KMS-11 (cell line): ENCODE results near the gene CHST8.
A peak's percentile ranks its signal among the peaks of the same experiment; 100 is the strongest.

ENCODE experiments used
- H2AFZ ChIP-seq: fragments of 200-600 bp; sonication (generic); 2 replicates; pipeline ENCODE4 v1.6.1; 2016; ENCODE audit warnings: antibody characterized with exemption, mixed run types, low read depth
- H3K27ac ChIP-seq: fragments of 200-600 bp; sonication (generic); 2 replicates; pipeline ENCODE4 v1.6.1; 2016; ENCODE audit warnings: mild to moderate bottlenecking, mixed run types
- H3K27me3 ChIP-seq: fragments of 200-600 bp; sonication (generic); 2 replicates; pipeline ENCODE4 v1.6.1; 2017; ENCODE audit warnings: mild to moderate bottlenecking, low read depth, mixed run types, moderate library complexity; ENCODE audit not compliant: insufficient read depth
- H3K36me3 ChIP-seq: fragments of 200-600 bp; sonication (generic); 2 replicates; pipeline ENCODE4 v1.6.1; 2017; ENCODE audit warnings: mild to moderate bottlenecking, mixed run types; ENCODE audit not compliant: insufficient read depth
- H3K4me1 ChIP-seq: fragments of 200-600 bp; sonication (generic); 2 replicates; pipeline ENCODE4 v1.6.1; 2016; ENCODE audit warnings: mild to moderate bottlenecking, low read depth, mixed run types; ENCODE audit not compliant: poor library complexity, severe bottlenecking
- H3K4me2 ChIP-seq: fragments of 200-600 bp; sonication (generic); 2 replicates; pipeline ENCODE4 v1.7.0; 2016; ENCODE audit warnings: mild to moderate bottlenecking, mixed run types
- H3K4me3 ChIP-seq: fragments of 200-600 bp; sonication (generic); IDR thresholded peaks from 2 replicates; pipeline ENCODE4 v1.6.1; 2017; ENCODE audit warnings: low read depth, low read length, mixed read lengths; ENCODE audit not compliant: insufficient read depth
- H3K79me2 ChIP-seq: fragments of 200-600 bp; sonication (generic); 2 replicates; pipeline ENCODE4 v1.6.1; 2016; ENCODE audit warnings: low read depth, mixed run types; ENCODE audit not compliant: insufficient read depth
- H3K9ac ChIP-seq: fragments of 200-600 bp; sonication (generic); 2 replicates; pipeline ENCODE4 v1.6.1; 2016; ENCODE audit warnings: mild to moderate bottlenecking, mixed run types
- H4K20me1 ChIP-seq: fragments of 200-600 bp; sonication (generic); 2 replicates; pipeline ENCODE4 v1.6.1; 2016; ENCODE audit warnings: mild to moderate bottlenecking, mixed run types; ENCODE audit not compliant: insufficient read depth
- TF ChIP-seq, protein P1 (sequence below): fragments of 200-600 bp; sonication (generic); conservative IDR thresholded peaks from 2 replicates; pipeline ENCODE4 v1.6.1; 2017; ENCODE audit warnings: low read depth, mild to moderate bottlenecking, antibody characterized with exemption, low read length, moderate library complexity, mixed read lengths

CHST8 gene

DNA sequence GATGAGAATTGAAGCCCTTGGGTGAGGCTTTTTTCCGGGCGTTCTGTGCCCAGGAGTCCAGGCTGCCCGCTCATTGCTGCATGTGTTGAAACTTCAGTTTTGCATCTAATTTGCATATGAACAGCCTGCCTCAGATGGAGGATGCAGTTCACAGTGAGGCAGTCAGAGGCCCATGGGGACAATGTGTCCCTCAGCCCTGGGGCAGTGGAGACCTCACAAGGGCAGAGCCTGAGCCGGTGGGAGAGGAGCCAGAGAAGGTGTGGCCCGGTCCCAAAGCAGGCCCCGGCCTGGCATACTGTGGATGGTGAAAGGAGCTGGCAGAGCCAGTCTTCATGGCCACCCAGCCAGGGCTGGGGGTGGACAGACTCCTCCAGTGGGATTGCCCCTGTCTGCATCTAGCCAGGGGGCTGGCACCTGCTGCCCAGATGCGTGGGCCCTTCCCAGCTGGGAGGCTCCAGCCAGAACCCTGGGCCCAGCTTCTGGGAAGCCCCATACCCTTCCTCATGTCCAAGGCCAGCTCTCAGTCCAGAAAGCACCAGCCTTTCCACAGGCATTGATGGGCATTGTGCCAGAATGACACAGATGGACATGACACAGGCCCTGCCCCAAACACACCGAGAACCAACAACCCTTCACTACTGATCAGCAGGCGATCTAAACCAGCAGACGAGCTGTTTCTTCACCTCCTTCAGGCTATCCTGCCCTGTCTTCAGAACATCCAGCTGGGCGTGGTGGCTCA is 142.0 kb downstream of the CHST8 start:
- Histone ChIP-seq H3K27me3 (peaks cover 19% of the 10 kb centered on the region; the same call in 1 of the 2 replicates), H3K36me3 (no peaks in the 10 kb centered on the region)

DNA sequence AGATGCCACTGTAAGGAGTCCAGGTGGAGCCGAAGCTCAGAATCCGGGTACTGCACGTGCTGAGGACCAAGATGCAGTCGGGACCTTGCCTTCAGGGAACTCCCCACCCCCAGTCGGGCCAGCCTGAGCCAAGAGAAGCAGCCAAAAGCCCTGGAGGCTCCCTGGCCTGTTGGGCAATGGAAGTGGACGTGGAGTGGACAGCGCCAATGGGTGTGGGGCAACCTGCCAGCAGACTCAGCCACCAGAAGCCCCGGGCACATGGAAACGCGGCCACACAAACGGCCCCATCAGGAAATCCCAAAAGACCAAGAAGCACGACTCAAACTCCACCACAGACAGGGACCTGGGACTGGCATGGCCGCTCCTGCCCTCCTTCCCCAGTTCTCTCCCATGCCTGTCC is 144.9 kb downstream of the CHST8 start:
- TF ChIP-seq, protein P1, sequence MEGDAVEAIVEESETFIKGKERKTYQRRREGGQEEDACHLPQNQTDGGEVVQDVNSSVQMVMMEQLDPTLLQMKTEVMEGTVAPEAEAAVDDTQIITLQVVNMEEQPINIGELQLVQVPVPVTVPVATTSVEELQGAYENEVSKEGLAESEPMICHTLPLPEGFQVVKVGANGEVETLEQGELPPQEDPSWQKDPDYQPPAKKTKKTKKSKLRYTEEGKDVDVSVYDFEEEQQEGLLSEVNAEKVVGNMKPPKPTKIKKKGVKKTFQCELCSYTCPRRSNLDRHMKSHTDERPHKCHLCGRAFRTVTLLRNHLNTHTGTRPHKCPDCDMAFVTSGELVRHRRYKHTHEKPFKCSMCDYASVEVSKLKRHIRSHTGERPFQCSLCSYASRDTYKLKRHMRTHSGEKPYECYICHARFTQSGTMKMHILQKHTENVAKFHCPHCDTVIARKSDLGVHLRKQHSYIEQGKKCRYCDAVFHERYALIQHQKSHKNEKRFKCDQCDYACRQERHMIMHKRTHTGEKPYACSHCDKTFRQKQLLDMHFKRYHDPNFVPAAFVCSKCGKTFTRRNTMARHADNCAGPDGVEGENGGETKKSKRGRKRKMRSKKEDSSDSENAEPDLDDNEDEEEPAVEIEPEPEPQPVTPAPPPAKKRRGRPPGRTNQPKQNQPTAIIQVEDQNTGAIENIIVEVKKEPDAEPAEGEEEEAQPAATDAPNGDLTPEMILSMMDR: no peak
- Histone ChIP-seq H2AFZ (no peak overlapping the region), H3K9ac (no peak overlapping the region)

More for the DNA sequence above, 142.0 kb downstream of the CHST8 start:
- Histone ChIP-seq H3K4me3 (no peak overlapping the region), H3K79me2 (no peaks in the 10 kb centered on the region), H2AFZ (no peak overlapping the region), H3K27ac (no peak overlapping the region), H3K4me1 (no peaks in the 10 kb centered on the region), H3K9ac (no peak overlapping the region), H3K4me2 (no peak overlapping the region), H4K20me1 (no peaks in the 10 kb centered on the region)
- TF ChIP-seq, protein P1: no peak

DNA sequence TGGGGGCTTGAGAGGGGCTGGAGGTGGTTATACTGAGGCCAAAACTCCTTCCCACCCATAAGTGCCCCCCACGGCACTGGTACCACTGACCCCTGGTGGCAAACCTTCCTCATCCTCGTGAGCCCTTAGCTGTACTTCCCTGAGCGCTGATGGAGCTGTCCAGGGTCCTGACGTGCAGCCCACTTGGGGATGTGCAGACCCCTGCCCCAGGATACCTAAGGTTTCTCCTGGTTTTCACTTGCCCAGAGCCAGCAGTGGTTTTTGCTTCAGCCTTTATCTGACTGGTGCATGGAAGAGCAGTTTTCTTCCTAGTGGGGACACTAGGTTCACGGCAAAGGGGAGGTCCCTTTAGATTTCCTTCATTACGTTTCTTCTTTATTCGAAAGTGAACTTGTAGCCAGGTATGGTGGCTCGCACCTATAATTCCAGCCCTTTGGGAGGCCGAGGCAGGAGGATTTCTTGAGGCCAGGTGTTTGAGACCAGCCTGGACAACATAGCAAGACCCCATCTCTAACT is 146.2 kb downstream of the CHST8 start:
- Histone ChIP-seq H3K9ac (no peak overlapping the region), H4K20me1 (no peaks in the 10 kb centered on the region), H3K36me3 (no peaks in the 10 kb centered on the region), H3K4me1 (no peaks in the 10 kb centered on the region), H3K4me3 (no peak overlapping the region), H3K27me3 (peaks cover 42% of the 10 kb centered on the region; the same call in 1 of the 2 replicates), H3K4me2 (no peak overlapping the region), H3K27ac (no peak overlapping the region), H2AFZ (no peak overlapping the region), H3K79me2 (no peaks in the 10 kb centered on the region)
- TF ChIP-seq, protein P1: peak; percentile 37; the same call in 1 of the 2 replicates

More for the DNA sequence above, 144.9 kb downstream of the CHST8 start:
- no peak overlapping the region for H3K27ac ChIP-seq
- H3K36me3 ChIP-seq: no peaks in the 10 kb centered on the region
- H3K79me2 ChIP-seq: no peaks in the 10 kb centered on the region
- no peaks in the 10 kb centered on the region for H4K20me1 ChIP-seq
- peaks cover 42% of the 10 kb centered on the region; the same call in 1 of the 2 replicates for H3K27me3 ChIP-seq
- no peak overlapping the region for H3K4me3 ChIP-seq
- H3K4me1 ChIP-seq: no peaks in the 10 kb centered on the region
- no peak overlapping the region for H3K4me2 ChIP-seq

DNA sequence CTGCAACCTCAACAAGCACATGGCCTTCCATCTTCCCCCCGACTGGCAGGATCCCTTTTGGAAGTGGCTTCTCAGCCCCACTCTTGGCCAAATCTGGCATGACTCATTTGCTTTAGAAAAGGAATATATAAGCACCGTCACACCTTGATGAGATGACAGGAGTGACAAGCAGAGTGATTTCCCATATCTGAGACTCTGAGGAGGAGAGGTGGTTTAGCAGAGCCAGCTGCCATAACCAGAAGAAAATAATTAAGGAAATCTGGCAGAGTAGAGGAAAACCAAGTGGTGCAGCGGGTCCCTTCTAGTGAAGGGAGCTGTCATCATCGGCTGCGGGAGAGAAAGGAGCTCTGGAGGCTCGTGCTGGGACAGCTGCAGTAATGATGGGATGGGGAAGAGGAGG is 147.5 kb downstream of the CHST8 start:
- H3K27ac ChIP-seq: no peak overlapping the region
- H3K27me3 ChIP-seq: peaks cover 42% of the 10 kb centered on the region; the same call in 1 of the 2 replicates
- no peak overlapping the region for H3K4me3 ChIP-seq
- no peak overlapping the region for H2AFZ ChIP-seq
- no peaks in the 10 kb centered on the region for H3K36me3 ChIP-seq
- no peaks in the 10 kb centered on the region for H3K4me1 ChIP-seq
- H4K20me1 ChIP-seq: no peaks in the 10 kb centered on the region
- H3K79me2 ChIP-seq: no peaks in the 10 kb centered on the region
- no peak overlapping the region for H3K9ac ChIP-seq
- no peak overlapping the region for H3K4me2 ChIP-seq
- TF ChIP-seq, protein P1: no peak
